NB4 (cell line): Measurements from ENCODE around the gene KCNG4.

Source experiments
- MYC ChIP-seq: IDR thresholded peaks from 2 replicates; pipeline ENCODE4 v1.6.1; 2011; ENCODE audit warnings: low read depth, low read length
- POLR2A ChIP-seq: IDR thresholded peaks from 2 replicates; pipeline ENCODE4 v1.6.1; 2011; ENCODE audit warnings: mild to moderate bottlenecking; ENCODE audit not compliant: insufficient read length; ENCODE audit errors: extremely low read depth
- TF ChIP-seq, protein P1 (sequence below): IDR thresholded peaks from one replicate; pipeline ENCODE4 v1.5.1; 2012; ENCODE audit warnings: low read depth, low read length
- TF ChIP-seq, protein P2 (sequence below): IDR thresholded peaks from 2 replicates; pipeline ENCODE4 v1.6.1; 2011; ENCODE audit warnings: low read depth, low read length

DNA sequence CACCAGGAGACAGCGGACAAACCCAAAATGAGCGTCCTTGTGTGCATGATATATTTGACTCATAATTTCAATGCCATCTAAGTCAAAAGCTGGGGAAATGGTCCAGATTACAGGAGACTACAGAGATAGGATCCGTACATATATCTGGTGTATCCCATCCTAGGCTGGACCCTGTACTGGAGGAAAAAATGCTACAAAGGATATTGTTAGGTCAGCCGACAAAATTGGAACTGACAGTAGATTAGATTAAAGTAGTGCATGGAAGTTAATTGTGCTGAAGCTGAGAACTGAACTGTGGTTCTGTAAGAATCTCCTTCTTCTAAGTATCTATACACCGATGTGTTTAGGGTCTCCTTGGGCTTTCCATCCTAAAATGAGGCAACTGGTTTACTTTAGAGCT lies 24.3 kb downstream of the KCNG4 start:
- TF ChIP-seq, protein P1, sequence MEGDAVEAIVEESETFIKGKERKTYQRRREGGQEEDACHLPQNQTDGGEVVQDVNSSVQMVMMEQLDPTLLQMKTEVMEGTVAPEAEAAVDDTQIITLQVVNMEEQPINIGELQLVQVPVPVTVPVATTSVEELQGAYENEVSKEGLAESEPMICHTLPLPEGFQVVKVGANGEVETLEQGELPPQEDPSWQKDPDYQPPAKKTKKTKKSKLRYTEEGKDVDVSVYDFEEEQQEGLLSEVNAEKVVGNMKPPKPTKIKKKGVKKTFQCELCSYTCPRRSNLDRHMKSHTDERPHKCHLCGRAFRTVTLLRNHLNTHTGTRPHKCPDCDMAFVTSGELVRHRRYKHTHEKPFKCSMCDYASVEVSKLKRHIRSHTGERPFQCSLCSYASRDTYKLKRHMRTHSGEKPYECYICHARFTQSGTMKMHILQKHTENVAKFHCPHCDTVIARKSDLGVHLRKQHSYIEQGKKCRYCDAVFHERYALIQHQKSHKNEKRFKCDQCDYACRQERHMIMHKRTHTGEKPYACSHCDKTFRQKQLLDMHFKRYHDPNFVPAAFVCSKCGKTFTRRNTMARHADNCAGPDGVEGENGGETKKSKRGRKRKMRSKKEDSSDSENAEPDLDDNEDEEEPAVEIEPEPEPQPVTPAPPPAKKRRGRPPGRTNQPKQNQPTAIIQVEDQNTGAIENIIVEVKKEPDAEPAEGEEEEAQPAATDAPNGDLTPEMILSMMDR, result no peak
- TF ChIP-seq POLR2A, result no peak
- TF ChIP-seq, protein P2, sequence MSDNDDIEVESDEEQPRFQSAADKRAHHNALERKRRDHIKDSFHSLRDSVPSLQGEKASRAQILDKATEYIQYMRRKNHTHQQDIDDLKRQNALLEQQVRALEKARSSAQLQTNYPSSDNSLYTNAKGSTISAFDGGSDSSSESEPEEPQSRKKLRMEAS, result no peak
- TF ChIP-seq MYC, result no peak
